Breast epithelium (tissue), 3 donors: ENCODE measurements around the gene LDLRAD3.

Experiments
- POLR2AphosphoS5 ChIP-seq, 3 donors: sonication (generic); formaldehyde crosslinking; IDR thresholded peaks; one replicate each; pipeline ENCODE4 v1.6.1; 2017; ENCODE audit warnings: antibody characterized with exemption in 3 of 3
- TF ChIP-seq, protein P1 (sequence below), 3 donors: fragments of 450-650 bp; IDR thresholded peaks; one replicate each; pipeline ENCODE4 v1.5.1; 2016 to 2017; ENCODE audit warnings: antibody characterized with exemption in 3 of 3, mild to moderate bottlenecking in 3 of 3, moderate library complexity in 3 of 3

DNA sequence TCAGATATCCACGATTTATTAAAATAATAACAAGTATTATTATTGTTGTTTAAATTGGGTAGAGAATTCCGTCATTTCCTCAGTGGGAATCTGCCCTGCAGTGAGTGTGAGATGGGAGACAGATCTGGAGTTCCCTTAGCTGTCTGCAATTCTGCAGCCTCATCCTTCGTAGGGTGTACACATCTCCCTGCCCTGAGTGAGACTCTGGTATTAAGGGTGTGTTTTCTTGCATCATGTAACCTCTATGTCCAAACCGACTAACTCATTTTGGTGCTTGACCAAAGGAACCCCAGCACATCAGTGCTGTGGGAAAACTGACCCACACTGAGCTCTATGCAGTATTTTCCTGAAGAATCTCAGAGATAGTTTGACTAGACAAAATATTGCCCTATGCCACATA, 157.6 kb downstream of the LDLRAD3 start:
- TF ChIP-seq, protein P1, sequence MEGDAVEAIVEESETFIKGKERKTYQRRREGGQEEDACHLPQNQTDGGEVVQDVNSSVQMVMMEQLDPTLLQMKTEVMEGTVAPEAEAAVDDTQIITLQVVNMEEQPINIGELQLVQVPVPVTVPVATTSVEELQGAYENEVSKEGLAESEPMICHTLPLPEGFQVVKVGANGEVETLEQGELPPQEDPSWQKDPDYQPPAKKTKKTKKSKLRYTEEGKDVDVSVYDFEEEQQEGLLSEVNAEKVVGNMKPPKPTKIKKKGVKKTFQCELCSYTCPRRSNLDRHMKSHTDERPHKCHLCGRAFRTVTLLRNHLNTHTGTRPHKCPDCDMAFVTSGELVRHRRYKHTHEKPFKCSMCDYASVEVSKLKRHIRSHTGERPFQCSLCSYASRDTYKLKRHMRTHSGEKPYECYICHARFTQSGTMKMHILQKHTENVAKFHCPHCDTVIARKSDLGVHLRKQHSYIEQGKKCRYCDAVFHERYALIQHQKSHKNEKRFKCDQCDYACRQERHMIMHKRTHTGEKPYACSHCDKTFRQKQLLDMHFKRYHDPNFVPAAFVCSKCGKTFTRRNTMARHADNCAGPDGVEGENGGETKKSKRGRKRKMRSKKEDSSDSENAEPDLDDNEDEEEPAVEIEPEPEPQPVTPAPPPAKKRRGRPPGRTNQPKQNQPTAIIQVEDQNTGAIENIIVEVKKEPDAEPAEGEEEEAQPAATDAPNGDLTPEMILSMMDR (IDR thresholded peaks at IDR 0.05) = no peak
- TF ChIP-seq POLR2AphosphoS5 (IDR thresholded peaks at IDR 0.05) = no peak
